HG03103 (cell line): ENCODE measurements around the gene CRYGS.
A peak's percentile ranks its signal among the peaks of the same experiment; 100 is the strongest.
"Not testable (repeated sequence)": the region's sequence is repeated elsewhere in the genome, so short reads cannot be mapped to it uniquely, and the experiment has no call there.

Experiments used
- ATAC-seq: cut with Tn5 transposase; IDR thresholded peaks from one replicate; pipeline ENCODE4 v1.9.1; 2021; ENCODE audit warnings: low read depth; ENCODE audit not compliant: unreplicated experiment

CRYGS gene

GRCh38 chr3:186520957-186521842 is 23.0 kb downstream of the CRYGS start:
- peak; percentile 56 for ATAC-seq

DNA sequence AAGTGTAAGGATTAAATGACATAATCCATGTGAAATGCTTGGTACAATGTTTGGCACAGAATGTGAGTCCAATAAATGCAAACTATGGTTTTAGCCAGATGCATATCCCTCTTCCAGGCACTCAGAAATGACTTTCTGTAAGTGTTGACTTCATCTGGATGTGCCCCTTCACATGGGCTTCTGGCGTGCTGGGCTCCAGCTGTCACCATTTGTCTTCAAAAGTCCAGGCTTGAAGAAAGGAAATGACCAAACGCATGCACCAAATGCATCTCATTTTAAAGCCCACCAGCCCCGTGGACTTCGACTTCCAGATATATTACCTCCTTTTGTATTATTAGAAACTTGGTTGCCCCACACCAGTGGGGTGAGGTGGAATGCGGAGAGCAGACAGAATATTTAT is 23.7 kb downstream of the CRYGS start:
- ATAC-seq = no peak

- ATAC-seq = no peak
Observed at GRCh38 chr3:186519021-186519658, 25.0 kb downstream of the CRYGS start.

DNA sequence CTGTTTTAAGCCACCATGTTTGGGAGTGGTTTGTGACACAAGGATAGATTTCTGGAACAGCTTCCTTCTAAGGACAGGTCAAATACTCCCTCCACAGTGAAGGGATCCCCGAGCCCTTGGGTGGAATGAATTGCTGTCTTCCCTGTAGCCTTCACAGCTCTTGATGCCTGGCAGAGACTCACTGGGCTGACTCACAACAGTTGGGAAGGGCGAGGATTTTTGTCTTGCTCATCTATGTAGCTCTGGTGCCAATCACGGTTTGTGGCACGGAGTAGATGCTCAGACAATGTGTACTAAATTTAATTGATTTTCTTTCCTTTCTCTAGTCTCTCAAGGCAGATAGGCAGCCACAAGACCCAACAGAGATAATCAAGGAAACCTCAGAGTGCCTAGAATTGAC is 27.0 kb downstream of the CRYGS start:
- no peak for ATAC-seq

DNA sequence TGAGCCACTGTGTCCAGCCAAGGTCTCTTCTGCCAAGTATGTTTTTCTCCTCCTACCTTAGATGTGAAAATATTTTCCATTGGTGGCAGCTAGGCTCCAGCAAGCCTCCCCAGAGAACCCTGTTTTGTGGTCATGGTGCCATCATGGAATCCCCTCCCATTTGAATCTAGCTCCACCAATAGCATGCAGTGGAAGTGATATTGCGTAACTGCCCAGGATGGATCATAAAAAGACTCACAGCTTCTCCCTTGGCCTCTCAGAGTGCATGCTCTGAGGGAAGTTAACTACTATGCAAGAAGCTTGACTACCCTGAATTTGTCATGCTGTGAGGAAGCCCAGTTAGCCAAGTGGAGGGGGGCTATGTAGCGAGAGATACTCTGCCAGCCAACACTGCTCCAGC is 27.5 kb downstream of the CRYGS start:
- no peak for ATAC-seq

- ATAC-seq = no peak
Observed at GRCh38 chr3:186515125-186515524, 29.1 kb downstream of the CRYGS start.

DNA sequence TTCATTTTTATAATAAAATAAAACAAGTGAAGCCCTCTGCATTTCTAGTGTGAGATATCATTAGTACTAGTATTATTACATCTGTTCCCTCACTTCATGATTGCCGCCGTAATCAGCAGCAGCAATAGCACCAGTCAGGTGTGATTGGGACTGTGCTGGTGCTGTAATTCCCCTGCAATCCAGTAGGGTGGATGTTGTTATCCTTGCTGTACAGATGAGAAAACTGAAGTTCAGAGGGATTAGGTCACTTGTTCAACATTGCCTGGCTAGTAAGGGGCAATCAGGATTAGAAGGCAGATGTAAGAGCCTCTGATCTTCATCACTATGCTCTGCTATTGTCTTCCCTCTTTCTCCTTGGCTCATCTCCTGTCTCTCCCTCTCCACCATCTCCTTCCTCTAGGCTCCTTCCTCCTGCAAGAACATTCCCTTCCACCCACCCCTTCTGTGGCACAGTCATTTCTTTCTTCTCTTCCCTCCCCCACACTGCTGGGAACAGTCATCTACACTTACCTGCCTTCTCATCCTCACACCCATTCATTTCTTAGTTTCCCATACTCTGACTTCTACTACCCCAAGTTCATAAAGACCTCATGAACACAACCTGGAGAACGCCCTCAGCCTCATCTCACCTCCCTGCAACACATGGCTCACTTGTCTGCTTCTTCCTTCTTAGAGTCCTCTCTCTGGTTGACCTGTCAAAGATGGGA is 29.7 kb downstream of the CRYGS start:
- ATAC-seq = no peak

DNA sequence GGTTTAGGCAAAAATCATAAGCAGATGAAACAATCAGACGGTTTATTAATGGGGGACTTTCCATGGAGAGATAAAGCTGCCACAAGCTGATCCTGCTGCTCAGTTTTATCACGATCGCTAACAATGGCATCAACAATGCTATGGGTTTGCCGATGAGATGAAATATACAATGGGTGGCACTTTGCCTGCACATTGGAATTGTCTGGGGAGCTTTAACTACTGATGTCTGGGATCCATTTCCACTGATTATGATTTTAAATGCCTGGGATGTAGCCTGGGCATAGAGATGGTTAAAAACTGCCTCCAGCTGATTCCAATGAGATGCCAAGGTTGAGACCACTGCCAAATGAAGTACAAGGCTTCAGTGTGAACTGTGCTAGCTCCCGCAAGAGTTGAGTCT is 30.8 kb downstream of the CRYGS start:
- no peak for ATAC-seq

DNA sequence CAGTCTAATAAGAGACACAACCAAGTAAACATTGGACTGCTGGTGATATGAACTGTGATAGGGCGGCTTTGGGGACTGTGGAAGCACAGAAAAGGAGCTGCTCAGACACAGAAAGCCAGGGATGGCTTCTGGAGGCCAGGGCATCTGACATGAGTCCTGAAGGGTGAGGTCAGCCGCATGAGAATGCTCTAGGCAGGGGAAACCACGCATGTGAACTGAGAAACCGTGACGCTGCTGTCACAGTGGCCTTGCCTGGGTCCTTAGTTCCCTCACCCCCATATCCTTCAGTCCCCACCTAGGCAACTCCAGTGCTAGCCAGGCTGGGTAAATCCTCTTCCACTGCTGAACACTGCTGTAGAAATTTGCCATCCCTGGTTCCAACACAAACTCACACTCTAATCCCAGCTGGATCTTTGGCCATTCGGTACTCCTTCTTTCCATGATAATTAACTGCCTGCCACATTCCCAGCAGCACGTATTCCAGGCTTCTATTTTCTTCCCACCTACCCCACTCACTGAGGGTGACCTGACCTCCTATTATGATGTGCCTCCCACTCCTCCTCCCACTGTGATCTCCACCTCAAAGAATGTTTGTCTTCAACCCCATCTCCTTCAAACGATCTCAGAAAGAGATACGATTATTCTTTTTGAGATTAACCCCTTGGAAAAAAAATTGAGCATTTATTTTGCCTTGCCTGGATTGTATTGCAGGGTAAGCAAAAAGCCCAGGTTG is 31.4 kb downstream of the CRYGS start:
- no peak for ATAC-seq

DNA sequence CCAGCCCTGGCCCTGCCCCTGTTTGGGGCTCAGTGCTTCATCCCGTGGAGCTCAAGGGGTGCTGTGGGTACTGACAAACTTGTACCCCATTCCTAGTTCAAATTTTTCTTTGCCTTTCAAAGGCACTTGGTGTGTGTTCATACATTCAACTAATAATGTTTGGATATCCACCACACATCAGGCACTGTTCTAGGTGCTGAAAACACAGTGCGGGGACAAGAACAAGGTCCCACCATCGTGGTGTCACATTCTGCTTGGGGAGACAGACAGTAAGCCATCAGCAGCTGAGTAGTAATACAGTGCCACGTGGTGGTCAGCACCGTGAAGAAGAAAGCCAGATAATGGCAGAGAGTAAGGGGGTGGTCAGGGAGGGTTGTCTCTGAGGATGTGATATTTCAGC is 32.5 kb downstream of the CRYGS start:
- no peak for ATAC-seq

DNA sequence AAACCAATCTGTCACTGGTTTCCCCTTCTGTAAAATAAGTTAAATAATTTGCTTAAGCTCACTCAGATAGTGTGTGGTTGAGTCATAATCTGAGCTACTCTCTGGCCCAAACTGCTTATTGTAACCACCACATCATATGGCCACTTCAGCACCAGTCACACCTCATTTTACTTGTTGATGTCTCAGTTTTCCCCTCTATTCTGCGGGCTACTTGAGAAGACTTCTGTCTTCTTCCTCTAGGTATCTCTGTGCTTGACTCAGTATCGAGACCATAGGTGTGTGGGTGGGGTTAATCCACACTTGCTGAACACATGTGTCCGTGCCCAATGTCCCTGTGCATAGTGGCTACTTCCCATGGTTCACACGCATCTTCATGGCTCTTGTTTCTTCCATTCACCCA is 32.9 kb downstream of the CRYGS start:
- ATAC-seq = peak; percentile 59

GRCh38 chr3:186510374-186511079 is 33.7 kb downstream of the CRYGS start:
- no peak for ATAC-seq

GRCh38 chr3:186509423-186509822 is 34.8 kb downstream of the CRYGS start:
- ATAC-seq = no peak

- ATAC-seq = no peak
Observed at GRCh38 chr3:186506857-186507256, 37.3 kb downstream of the CRYGS start.

DNA sequence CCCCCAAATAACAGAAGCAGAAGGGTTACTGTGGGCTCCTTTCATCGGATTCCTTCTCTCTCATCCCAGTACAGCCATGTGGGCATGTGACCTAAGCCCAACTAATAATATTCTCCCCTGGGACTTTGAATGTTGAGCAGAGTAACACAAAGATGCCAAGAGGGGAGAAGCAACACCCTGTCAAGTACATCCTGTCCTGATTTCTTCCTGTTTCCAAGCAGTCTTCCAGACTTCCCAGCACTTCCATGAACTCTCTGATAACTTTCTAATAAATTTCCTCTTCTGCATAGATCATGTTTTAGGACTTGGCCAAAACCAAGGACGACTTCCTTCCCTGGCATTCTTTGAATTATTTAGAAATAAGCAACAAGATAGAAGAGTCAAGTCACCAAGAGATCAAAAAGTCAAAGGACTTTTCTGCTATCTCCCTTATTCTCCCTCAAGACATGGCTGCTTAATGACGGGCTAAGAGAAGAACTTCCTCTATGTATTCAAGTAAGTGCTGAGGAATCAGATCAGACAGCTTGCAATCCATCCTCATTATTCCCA is 37.9 kb downstream of the CRYGS start:
- no peak for ATAC-seq

DNA sequence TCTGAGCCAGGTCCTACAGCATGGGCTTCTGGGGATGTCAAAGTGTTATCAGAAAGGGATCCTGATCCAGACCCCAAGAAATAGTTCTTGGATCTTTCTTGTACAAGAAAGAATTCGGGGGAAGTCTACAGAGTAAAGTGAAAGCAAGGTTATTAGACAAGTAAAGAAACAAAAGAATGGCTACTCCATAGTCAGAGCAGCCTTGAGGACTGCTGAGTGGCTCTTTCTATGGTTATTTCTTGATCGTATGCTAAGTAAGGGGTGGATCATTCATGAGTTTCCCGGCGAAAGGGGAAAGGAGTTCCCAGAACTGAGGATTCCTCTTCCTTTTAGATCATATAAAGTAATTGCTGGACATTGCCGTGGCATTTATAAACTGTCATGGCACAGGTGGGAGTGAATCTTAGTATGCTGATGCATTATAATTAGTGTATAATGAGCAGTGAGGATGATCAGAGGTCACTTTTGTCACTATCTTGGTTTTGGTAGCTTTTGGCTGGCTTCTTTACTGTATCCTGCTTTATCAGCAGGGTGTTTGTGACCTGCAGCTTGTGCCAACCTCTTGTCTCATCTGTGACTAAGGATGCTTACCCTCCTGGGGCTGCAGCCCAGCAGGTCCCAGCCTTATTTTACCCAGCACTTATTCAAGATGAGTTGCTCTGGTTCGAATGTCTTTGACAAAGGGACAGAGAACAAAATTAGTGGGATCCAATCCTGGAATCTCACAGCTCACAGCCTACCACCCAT is 41.0 kb downstream of the CRYGS start:
- no peak for ATAC-seq

DNA sequence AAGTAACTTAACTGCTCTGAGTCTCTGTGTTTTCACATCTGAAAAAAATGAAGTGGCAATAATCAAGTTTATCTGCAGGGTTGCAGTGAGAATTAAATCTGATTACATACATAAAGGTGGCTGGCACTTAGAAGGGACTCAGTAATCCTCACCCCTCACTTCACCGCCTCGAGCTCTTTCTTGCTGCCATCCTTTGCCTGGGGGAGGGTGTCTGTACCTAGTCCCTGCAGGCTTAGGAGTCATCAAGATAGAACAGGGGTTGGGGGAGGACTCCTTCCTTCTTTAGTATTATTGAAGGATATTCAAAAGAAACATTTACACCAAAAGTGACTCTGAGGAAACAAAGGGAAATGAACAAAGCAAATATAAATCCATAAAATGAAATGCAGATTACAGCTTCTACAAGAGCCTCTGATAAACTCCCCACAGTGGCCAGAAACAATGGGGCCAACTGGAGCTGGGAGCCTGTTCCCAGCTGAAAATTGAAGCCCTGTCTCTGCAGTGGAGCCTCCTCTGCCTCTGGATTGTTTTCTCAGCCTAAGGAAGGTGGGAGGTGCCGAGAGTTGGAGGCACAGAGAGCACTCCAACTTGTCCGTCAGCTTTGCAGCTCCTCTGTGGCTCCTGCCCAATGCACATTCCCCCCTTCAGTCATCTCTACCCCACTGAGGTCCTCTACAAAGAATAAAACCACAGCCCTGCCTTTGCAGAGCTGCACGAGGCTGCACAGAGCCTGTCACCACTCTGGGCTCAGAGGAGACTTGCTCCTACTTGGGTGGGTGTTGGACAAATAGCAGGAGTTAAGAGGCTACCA is 41.8 kb downstream of the CRYGS start:
- no peak for ATAC-seq

DNA sequence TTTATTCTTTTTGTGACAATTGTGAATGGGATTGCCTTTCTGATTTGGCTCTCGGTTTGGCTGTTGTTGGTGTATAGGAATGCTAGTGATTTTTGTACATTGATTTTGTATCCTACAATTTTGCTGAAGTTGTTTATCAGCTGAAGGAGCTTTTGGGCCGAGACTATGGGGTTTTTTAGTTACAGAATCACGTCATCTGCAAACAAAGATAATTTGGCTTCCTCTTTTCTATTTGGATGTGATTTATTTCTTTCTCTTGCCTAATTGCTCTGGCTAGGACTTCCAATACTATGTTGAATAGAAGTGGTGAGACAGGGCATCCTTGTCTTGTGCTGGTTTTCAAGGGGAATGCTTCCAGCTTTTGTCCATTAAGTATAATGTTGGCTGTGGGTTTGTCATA is 44.2 kb downstream of the CRYGS start:
- not testable (repeated sequence) for ATAC-seq
